Endothelial cell (in vitro differentiated cells): ENCODE results near the gene UBASH3A. TPM values are rescaled to one million over a fixed set of nuclear protein-coding genes. Genes with fewer than 3 reads are reported as not detected.

Experiments used
- DNase-seq: peaks from one replicate; pipeline ENCODE4 v3.0.0; 2021; ENCODE audit warnings: low spot score
- H3K27ac Mint-ChIP-seq: one replicate; pipeline ENCODE4 v1.8.0; 2021; ENCODE audit warnings: mixed read lengths, inconsistent platforms; ENCODE audit not compliant: unreplicated experiment
- H3K27me3 Mint-ChIP-seq: one replicate; pipeline ENCODE4 v1.8.0; 2021; ENCODE audit warnings: mild to moderate bottlenecking, moderate library complexity, mixed read lengths, inconsistent platforms; ENCODE audit not compliant: unreplicated experiment
- H3K36me3 Mint-ChIP-seq: one replicate; pipeline ENCODE4 v1.8.0; 2021; ENCODE audit warnings: mild to moderate bottlenecking, low read depth, mixed read lengths, inconsistent platforms; ENCODE audit not compliant: unreplicated experiment
- H3K4me1 Mint-ChIP-seq: one replicate; pipeline ENCODE4 v1.8.0; 2021; ENCODE audit warnings: mild to moderate bottlenecking, mixed read lengths, inconsistent platforms; ENCODE audit not compliant: unreplicated experiment
- H3K4me3 Mint-ChIP-seq: one replicate; pipeline ENCODE4 v1.8.0; 2021; ENCODE audit warnings: mild to moderate bottlenecking, mixed read lengths, inconsistent platforms; ENCODE audit not compliant: unreplicated experiment
- H3K9me3 Mint-ChIP-seq: one replicate; pipeline ENCODE4 v1.8.0; 2021; ENCODE audit warnings: mixed read lengths, inconsistent platforms; ENCODE audit not compliant: unreplicated experiment
- total RNA-seq: library from RNA; stranded (reverse); fragmentation: NEBNext Ultra II Directional; extraction: Animal tissue kit (Norgen Biotek cat#: 25700); gene quantifications from one replicate; pipeline ENCODE4 v1.2.1, GENCODE V29; 2021; ENCODE audit not compliant: unreplicated experiment
- TF ChIP-seq, protein P1 (sequence below): fragments of 200-600 bp; sonication (generic); IDR thresholded peaks from one replicate; pipeline ENCODE4 v1.5.0; 2021; ENCODE audit warnings: antibody characterized with exemption; ENCODE audit not compliant: unreplicated experiment

UBASH3A gene
- total RNA-seq, 1 donor from 2014 or later: not detected

DNA sequence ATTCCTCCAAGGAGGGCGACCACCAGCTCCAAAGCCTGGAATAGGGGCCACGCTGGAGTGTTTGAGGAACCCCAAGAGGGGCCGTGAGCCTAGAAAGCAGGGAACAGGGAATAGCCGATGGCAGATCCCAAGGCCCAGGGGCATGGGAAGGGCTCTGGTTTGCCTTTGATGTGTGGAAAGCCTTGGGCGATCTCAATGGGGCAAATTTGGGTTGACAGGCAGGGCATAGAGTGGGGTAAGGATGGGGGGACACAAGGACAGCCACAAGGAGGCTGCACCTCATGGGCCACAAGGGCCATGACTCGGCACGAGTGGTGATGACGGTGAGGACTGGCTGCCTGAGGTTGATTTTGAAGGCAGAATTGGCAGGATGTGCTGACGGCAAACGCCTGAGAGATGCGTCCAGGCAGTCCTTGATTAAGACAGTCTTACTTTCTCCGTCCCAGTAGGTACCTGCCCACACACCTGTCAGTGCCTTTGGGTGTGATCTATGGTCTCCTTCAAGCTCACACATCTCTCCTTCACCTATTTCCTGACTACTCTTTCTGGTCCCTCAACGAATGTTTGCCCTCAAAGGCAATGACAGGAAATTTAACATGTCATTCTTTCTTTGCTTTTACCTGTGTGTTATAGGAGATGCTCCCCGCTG is 5.8 kb upstream of the UBASH3A start:
- H3K36me3 Mint-ChIP-seq: peaks cover 5% of the 10 kb centered on the region
- H3K4me3 Mint-ChIP-seq: no peak overlapping the region
- no peak overlapping the region for H3K27ac Mint-ChIP-seq
- H3K27me3 Mint-ChIP-seq: peaks cover 5% of the 10 kb centered on the region
- DNase-seq: no peak
- no peaks in the 10 kb centered on the region for H3K9me3 Mint-ChIP-seq
- H3K4me1 Mint-ChIP-seq: peaks cover 3% of the 10 kb centered on the region
- TF ChIP-seq, protein P1, sequence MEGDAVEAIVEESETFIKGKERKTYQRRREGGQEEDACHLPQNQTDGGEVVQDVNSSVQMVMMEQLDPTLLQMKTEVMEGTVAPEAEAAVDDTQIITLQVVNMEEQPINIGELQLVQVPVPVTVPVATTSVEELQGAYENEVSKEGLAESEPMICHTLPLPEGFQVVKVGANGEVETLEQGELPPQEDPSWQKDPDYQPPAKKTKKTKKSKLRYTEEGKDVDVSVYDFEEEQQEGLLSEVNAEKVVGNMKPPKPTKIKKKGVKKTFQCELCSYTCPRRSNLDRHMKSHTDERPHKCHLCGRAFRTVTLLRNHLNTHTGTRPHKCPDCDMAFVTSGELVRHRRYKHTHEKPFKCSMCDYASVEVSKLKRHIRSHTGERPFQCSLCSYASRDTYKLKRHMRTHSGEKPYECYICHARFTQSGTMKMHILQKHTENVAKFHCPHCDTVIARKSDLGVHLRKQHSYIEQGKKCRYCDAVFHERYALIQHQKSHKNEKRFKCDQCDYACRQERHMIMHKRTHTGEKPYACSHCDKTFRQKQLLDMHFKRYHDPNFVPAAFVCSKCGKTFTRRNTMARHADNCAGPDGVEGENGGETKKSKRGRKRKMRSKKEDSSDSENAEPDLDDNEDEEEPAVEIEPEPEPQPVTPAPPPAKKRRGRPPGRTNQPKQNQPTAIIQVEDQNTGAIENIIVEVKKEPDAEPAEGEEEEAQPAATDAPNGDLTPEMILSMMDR: no peak

DNA sequence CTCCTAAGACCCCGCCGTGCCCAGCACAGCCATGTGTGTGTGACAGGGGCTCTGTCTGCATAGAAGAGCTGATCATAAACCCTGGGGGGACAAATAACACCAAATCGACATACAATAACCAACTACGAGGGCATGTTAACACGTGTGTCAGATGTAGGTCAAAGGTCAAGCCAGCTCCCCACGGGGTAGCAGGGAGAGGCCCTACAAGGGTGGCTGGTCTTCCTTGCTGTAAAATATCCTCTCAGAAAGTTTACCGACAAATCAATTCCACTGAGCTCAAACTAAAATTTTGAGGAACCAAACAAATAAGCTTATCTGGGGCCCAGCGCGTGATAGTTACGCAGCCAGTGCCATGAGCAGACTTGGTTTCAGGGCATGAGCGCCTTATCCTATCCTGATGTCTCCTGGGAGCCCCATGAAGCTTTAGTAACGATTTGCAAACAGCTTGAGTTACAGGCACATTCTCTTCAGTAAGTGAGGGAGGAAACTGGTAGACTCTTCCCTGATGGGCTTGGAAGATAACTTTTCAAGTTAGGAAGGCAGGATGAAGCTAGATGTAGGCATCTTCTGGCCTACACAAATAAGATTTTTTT is 5.2 kb upstream of the UBASH3A start:
- H3K4me3 Mint-ChIP-seq: no peak overlapping the region
- TF ChIP-seq, protein P1: no peak
- H3K27ac Mint-ChIP-seq: no peak overlapping the region
- no peak for DNase-seq
- H3K4me1 Mint-ChIP-seq: peaks cover 3% of the 10 kb centered on the region
- H3K36me3 Mint-ChIP-seq: peaks cover 5% of the 10 kb centered on the region
- H3K27me3 Mint-ChIP-seq: peaks cover 5% of the 10 kb centered on the region
- H3K9me3 Mint-ChIP-seq: no peaks in the 10 kb centered on the region

DNA sequence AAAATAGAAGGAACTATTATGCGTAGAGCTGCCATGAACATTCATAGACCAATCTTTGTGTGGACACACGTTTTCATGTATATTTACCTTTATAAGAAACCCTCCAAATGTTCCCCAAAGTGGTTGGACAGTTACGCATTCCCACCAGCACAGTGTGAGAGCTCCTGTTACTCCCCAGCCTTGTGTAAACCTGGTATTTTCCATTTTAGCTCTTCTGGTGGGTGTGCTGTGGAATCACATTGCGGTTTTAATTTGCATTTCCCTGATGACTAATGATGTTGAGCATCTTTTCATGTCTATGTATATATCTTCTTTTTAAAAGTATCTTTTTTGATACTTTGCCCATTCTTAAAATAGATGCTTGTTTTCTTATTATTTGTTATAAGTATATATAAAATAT is 3.2 kb upstream of the UBASH3A start:
- Mint-ChIP-seq H3K27ac (no peak overlapping the region), H3K27me3 (peaks cover 5% of the 10 kb centered on the region), H3K4me1 (peaks cover 3% of the 10 kb centered on the region), H3K36me3 (peaks cover 5% of the 10 kb centered on the region), H3K9me3 (no peaks in the 10 kb centered on the region), H3K4me3 (no peak overlapping the region)
- TF ChIP-seq, protein P1: no peak
- no peak for DNase-seq

DNA sequence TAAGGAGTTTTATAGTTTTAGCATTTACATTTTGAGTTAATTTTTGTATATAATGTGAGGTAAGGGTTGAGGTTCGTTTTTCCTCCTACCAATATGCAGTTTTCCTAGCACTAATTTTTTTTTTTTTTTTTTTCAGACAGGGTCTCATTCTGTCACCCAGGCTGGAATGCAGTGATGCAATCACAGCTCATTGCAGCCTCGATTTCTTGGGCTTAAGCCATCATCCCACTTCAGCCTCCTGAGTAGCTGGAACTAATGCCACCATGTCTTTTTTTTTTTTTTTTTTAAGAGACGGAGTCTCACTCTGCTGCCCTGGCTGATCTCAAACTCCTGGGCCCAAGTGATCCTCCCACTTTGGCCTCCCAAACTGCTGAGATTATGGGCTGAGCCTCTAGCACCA is 2.5 kb upstream of the UBASH3A start:
- Mint-ChIP-seq H3K27me3 (peaks cover 5% of the 10 kb centered on the region), H3K27ac (no peak overlapping the region), H3K9me3 (no peaks in the 10 kb centered on the region), H3K4me3 (no peak overlapping the region), H3K36me3 (peaks cover 5% of the 10 kb centered on the region), H3K4me1 (peaks cover 3% of the 10 kb centered on the region)
- TF ChIP-seq, protein P1: no peak
- no peak for DNase-seq

DNA sequence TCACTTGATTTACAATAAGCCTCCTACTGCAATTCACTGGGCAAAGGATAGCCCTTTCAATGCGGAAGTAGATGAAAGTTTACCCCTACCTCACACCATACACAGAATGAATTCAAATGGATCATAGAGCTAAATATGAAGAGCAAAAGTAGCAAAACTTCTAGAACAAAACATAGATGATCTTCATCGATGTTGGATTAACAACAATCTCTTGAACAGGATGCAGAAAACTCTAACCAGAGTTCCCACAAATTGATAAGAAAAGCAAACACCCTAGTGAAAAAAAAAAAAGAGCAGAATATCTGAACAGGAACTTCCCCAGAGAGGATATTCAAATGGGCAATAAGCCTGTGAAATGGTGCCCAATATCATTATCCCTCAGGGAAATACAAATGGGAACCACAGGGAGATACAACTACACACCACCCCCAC is 1.9 kb upstream of the UBASH3A start:
- Mint-ChIP-seq H3K4me1 (peaks cover 3% of the 10 kb centered on the region), H3K27ac (no peak overlapping the region), H3K27me3 (peaks cover 5% of the 10 kb centered on the region), H3K36me3 (peaks cover 5% of the 10 kb centered on the region), H3K9me3 (no peaks in the 10 kb centered on the region), H3K4me3 (no peak overlapping the region)
- no peak for DNase-seq
- TF ChIP-seq, protein P1: no peak
